WTC11 (cell line): ENCODE results near the gene TSEN15. TPM values are rescaled to one million over a fixed set of nuclear protein-coding genes. Genes with fewer than 3 reads are reported as not detected.

Experiments used
- ATAC-seq: fragments of 200-7000 bp; cut with Tn5 transposase; 2 replicates; pipeline ENCODE4 v1.10.0; 2021; ENCODE audit warnings: mild to moderate bottlenecking, moderate library complexity
- CTCF ChIA-PET: fragments of 300-600 bp; sonication (Branson Sonifier 250); formaldehyde crosslinking; loops from one replicate; lab custom pipeline; 2021; ENCODE audit warnings: antibody characterized with exemption; lab: Charles Lee
- POLR2A ChIA-PET: fragments of 350-600 bp; sonication (Branson Sonifier 250); formaldehyde crosslinking; loops from one replicate; lab custom pipeline; 2021; ENCODE audit warnings: antibody characterized with exemption; lab: Charles Lee
- DNase-seq: peaks from one replicate; pipeline ENCODE4 v3.0.0; 2021; ENCODE audit warnings: low spot score
- H3K27ac Mint-ChIP-seq: 2 replicates; pipeline ENCODE4 v1.8.0; 2021; ENCODE audit warnings: mixed read lengths
- H3K27me3 Mint-ChIP-seq: 2 replicates; pipeline ENCODE4 v1.8.0; 2021; ENCODE audit warnings: low read depth, mild to moderate bottlenecking, moderate library complexity, mixed read lengths
- H3K36me3 Mint-ChIP-seq: 2 replicates; pipeline ENCODE4 v1.8.0; 2021; ENCODE audit warnings: mixed read lengths
- H3K4me1 Mint-ChIP-seq: 2 replicates; pipeline ENCODE4 v1.8.0; 2022; ENCODE audit warnings: mixed read lengths
- H3K4me3 Mint-ChIP-seq: 2 replicates; pipeline ENCODE4 v1.8.0; 2021; ENCODE audit warnings: mild to moderate bottlenecking, moderate library complexity, mixed read lengths
- H3K9me3 Mint-ChIP-seq: 2 replicates; pipeline ENCODE4 v1.8.0; 2021; ENCODE audit warnings: mixed read lengths
- ATF2 ChIP-seq: sonication (generic); formaldehyde crosslinking; IDR thresholded peaks from 2 replicates; pipeline ENCODE4 v1.8.1; 2022; ENCODE audit warnings: low read depth, missing genetic modification reagents, borderline replicate concordance
- ATF6 ChIP-seq: sonication (generic); formaldehyde crosslinking; IDR thresholded peaks from 2 replicates; pipeline ENCODE4 v1.8.1; 2023; ENCODE audit warnings: mild to moderate bottlenecking, missing genetic modification reagents
- ESRRA ChIP-seq: sonication (generic); formaldehyde crosslinking; IDR thresholded peaks from 2 replicates; pipeline ENCODE4 v1.8.1; 2022; ENCODE audit warnings: mild to moderate bottlenecking, missing genetic modification reagents, borderline replicate concordance
- FOXJ3 ChIP-seq: sonication (generic); formaldehyde crosslinking; IDR thresholded peaks from 2 replicates; pipeline ENCODE4 v1.9.0; 2021; ENCODE audit warnings: missing genetic modification reagents, mild to moderate bottlenecking, borderline replicate concordance
- FOXP1 ChIP-seq: sonication (generic); formaldehyde crosslinking; IDR thresholded peaks from 2 replicates; pipeline ENCODE4 v1.8.0; 2022; ENCODE audit warnings: missing genetic modification reagents, mild to moderate bottlenecking, moderate library complexity, borderline replicate concordance
- HMGA2 ChIP-seq: fragments of 250-450 bp; sonication (Bioruptor Pico); IDR thresholded peaks from 2 replicates; pipeline ENCODE4 v1.4.0; 2021; ENCODE audit warnings: mild to moderate bottlenecking, moderate library complexity
- JAZF1 ChIP-seq: fragments of 250-450 bp; sonication (Bioruptor Pico); IDR thresholded peaks from 2 replicates; pipeline ENCODE4 v1.9.0; 2021; ENCODE audit warnings: moderate library complexity, mild to moderate bottlenecking, inconsistent platforms
- KAT7 ChIP-seq: sonication (generic); formaldehyde crosslinking; IDR thresholded peaks from 2 replicates; pipeline ENCODE4 v1.8.1; 2023; ENCODE audit warnings: missing genetic modification reagents, mild to moderate bottlenecking, borderline replicate concordance
- SOX15 ChIP-seq: fragments of 250-450 bp; sonication (Bioruptor Pico); IDR thresholded peaks from 2 replicates; pipeline ENCODE4 v1.9.0; 2021; ENCODE audit warnings: mild to moderate bottlenecking
- USF1 ChIP-seq: sonication (generic); formaldehyde crosslinking; IDR thresholded peaks from 2 replicates; pipeline ENCODE4 v1.8.0; 2022; ENCODE audit warnings: mild to moderate bottlenecking, missing genetic modification reagents
- ZMAT4 ChIP-seq: fragments of 250-450 bp; sonication (Bioruptor Pico); IDR thresholded peaks from 2 replicates; pipeline ENCODE4 v1.9.0; 2021; ENCODE audit warnings: mild to moderate bottlenecking
- ZNF138 ChIP-seq: sonication (generic); formaldehyde crosslinking; conservative IDR thresholded peaks from 2 replicates; pipeline ENCODE4 v1.8.1; 2022; ENCODE audit warnings: mild to moderate bottlenecking, moderate library complexity, missing genetic modification reagents
- ZNF232 ChIP-seq: sonication (generic); formaldehyde crosslinking; IDR thresholded peaks from 2 replicates; pipeline ENCODE4 v1.8.0; 2022; ENCODE audit warnings: mild to moderate bottlenecking, missing genetic modification reagents
- ZNF317 ChIP-seq: sonication (generic); formaldehyde crosslinking; IDR thresholded peaks from 2 replicates; pipeline ENCODE4 v1.8.1; 2023; ENCODE audit warnings: low read depth, mild to moderate bottlenecking, moderate library complexity, missing genetic modification reagents, borderline replicate concordance
- total RNA-seq: library from RNA; stranded (reverse); gene quantifications from 3 replicates; pipeline ENCODE4 v1.2.3, GENCODE V29; 2021
- TF ChIP-seq, protein P1 (sequence below): sonication (generic); formaldehyde crosslinking; IDR thresholded peaks from 2 replicates; pipeline ENCODE4 v1.8.1; 2022; ENCODE audit warnings: low read depth, mild to moderate bottlenecking, moderate library complexity, missing genetic modification reagents, borderline replicate concordance
- TF ChIP-seq, protein P2 (sequence below): fragments of 250-450 bp; sonication (Bioruptor Pico); IDR thresholded peaks from 2 replicates; pipeline ENCODE4 v1.9.0; 2021; ENCODE audit warnings: mild to moderate bottlenecking, borderline replicate concordance
- TF ChIP-seq, protein P3 (sequence below): sonication (generic); formaldehyde crosslinking; IDR thresholded peaks from 2 replicates; pipeline ENCODE4 v1.8.1; 2023; ENCODE audit warnings: mild to moderate bottlenecking, missing genetic modification reagents, borderline replicate concordance
- TF ChIP-seq, protein P4 (sequence below): sonication (generic); formaldehyde crosslinking; IDR thresholded peaks from 2 replicates; pipeline ENCODE4 v1.8.1; 2023; ENCODE audit warnings: mild to moderate bottlenecking, missing genetic modification reagents, moderate library complexity

Gene TSEN15
- total RNA-seq, 1 experiment from 2014 or later = 23.8 TPM

- POLR2A ChIA-PET = interaction anchor here (0.5 to 1.2 kb wide), 3 partner anchors 15 to 310 kb away, joined by 3 to 7 read pairs (median 3); partner anchors contain the start of gene TSEN15
- Mint-ChIP-seq H3K9me3 (no peaks in the 10 kb centered on the region), H3K4me3 (peak overlapping the region; percentile 68), H3K27ac (no peak overlapping the region), H3K4me1 (peaks cover 12% of the 10 kb centered on the region), H3K36me3 (0 out of 2 replicates have a peak, but pooled peaks cover 2% of the 10 kb centered on the region), H3K27me3 (peaks cover 79% of the 10 kb centered on the region)
- CTCF ChIA-PET = interaction anchor here (0.7 to 1.5 kb wide), 2 partner anchors 120 to 186 kb away, joined by 3 to 5 read pairs; no protein-coding TSS in a partner anchor
- ATAC-seq (peak; percentile 4), DNase-seq (no peak)
- TF ChIP-seq ZNF138 (CRISPR knock-in tag) (no peak), ESRRA (CRISPR knock-in tag) (no peak), FOXP1 (no peak), FOXJ3 (CRISPR knock-in tag) (no peak), ATF2 (CRISPR knock-in tag) (no peak), USF1 (no peak), ZNF232 (no peak), ZNF317 (CRISPR knock-in tag) (no peak), HMGA2 (CRISPR knock-in tag) (no peak), ATF6 (CRISPR knock-in tag) (no peak), SOX15 (CRISPR knock-in tag) (no peak), ZMAT4 (CRISPR knock-in tag) (no peak), KAT7 (CRISPR knock-in tag) (no peak), JAZF1 (no peak)
- TF ChIP-seq, protein P1, sequence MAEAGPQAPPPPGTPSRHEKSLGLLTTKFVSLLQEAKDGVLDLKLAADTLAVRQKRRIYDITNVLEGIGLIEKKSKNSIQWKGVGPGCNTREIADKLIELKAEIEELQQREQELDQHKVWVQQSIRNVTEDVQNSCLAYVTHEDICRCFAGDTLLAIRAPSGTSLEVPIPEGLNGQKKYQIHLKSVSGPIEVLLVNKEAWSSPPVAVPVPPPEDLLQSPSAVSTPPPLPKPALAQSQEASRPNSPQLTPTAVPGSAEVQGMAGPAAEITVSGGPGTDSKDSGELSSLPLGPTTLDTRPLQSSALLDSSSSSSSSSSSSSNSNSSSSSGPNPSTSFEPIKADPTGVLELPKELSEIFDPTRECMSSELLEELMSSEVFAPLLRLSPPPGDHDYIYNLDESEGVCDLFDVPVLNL (CRISPR knock-in tag) = no peak
- TF ChIP-seq, protein P2, sequence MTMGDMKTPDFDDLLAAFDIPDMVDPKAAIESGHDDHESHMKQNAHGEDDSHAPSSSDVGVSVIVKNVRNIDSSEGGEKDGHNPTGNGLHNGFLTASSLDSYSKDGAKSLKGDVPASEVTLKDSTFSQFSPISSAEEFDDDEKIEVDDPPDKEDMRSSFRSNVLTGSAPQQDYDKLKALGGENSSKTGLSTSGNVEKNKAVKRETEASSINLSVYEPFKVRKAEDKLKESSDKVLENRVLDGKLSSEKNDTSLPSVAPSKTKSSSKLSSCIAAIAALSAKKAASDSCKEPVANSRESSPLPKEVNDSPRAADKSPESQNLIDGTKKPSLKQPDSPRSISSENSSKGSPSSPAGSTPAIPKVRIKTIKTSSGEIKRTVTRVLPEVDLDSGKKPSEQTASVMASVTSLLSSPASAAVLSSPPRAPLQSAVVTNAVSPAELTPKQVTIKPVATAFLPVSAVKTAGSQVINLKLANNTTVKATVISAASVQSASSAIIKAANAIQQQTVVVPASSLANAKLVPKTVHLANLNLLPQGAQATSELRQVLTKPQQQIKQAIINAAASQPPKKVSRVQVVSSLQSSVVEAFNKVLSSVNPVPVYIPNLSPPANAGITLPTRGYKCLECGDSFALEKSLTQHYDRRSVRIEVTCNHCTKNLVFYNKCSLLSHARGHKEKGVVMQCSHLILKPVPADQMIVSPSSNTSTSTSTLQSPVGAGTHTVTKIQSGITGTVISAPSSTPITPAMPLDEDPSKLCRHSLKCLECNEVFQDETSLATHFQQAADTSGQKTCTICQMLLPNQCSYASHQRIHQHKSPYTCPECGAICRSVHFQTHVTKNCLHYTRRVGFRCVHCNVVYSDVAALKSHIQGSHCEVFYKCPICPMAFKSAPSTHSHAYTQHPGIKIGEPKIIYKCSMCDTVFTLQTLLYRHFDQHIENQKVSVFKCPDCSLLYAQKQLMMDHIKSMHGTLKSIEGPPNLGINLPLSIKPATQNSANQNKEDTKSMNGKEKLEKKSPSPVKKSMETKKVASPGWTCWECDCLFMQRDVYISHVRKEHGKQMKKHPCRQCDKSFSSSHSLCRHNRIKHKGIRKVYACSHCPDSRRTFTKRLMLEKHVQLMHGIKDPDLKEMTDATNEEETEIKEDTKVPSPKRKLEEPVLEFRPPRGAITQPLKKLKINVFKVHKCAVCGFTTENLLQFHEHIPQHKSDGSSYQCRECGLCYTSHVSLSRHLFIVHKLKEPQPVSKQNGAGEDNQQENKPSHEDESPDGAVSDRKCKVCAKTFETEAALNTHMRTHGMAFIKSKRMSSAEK (CRISPR knock-in tag) = no peak
- TF ChIP-seq, protein P3, sequence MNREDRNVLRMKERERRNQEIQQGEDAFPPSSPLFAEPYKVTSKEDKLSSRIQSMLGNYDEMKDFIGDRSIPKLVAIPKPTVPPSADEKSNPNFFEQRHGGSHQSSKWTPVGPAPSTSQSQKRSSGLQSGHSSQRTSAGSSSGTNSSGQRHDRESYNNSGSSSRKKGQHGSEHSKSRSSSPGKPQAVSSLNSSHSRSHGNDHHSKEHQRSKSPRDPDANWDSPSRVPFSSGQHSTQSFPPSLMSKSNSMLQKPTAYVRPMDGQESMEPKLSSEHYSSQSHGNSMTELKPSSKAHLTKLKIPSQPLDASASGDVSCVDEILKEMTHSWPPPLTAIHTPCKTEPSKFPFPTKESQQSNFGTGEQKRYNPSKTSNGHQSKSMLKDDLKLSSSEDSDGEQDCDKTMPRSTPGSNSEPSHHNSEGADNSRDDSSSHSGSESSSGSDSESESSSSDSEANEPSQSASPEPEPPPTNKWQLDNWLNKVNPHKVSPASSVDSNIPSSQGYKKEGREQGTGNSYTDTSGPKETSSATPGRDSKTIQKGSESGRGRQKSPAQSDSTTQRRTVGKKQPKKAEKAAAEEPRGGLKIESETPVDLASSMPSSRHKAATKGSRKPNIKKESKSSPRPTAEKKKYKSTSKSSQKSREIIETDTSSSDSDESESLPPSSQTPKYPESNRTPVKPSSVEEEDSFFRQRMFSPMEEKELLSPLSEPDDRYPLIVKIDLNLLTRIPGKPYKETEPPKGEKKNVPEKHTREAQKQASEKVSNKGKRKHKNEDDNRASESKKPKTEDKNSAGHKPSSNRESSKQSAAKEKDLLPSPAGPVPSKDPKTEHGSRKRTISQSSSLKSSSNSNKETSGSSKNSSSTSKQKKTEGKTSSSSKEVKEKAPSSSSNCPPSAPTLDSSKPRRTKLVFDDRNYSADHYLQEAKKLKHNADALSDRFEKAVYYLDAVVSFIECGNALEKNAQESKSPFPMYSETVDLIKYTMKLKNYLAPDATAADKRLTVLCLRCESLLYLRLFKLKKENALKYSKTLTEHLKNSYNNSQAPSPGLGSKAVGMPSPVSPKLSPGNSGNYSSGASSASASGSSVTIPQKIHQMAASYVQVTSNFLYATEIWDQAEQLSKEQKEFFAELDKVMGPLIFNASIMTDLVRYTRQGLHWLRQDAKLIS = no peak
- TF ChIP-seq, protein P4, sequence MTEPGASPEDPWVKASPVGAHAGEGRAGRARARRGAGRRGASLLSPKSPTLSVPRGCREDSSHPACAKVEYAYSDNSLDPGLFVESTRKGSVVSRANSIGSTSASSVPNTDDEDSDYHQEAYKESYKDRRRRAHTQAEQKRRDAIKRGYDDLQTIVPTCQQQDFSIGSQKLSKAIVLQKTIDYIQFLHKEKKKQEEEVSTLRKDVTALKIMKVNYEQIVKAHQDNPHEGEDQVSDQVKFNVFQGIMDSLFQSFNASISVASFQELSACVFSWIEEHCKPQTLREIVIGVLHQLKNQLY = no peak
These were observed 15.6 kb upstream of the TSEN15 start for GRCh38 chr1:184035719-184036516.
